Urinary bladder (tissue), 4 donors: ENCODE results near the gene ZNF622. TPM values are rescaled to one million over a fixed set of nuclear protein-coding genes. Genes with fewer than 3 reads are reported as not detected.
A peak's percentile ranks its signal among the peaks of the same experiment; 100 is the strongest.

Experiments
- DNase-seq: peaks from one replicate; pipeline ENCODE4 v3.0.0-alpha.2; 2015; ENCODE audit errors: extremely low spot score
- H3K27ac ChIP-seq: one replicate; pipeline ENCODE4 v1.5.1; 2013; ENCODE audit warnings: low read depth, mild to moderate bottlenecking, moderate library complexity
- H3K36me3 ChIP-seq: one replicate; pipeline ENCODE4 v1.6.1; 2013; ENCODE audit warnings: mild to moderate bottlenecking, moderate library complexity; ENCODE audit not compliant: insufficient read depth
- H3K4me1 ChIP-seq: one replicate; pipeline ENCODE4 v1.6.1; 2013; ENCODE audit warnings: mild to moderate bottlenecking, moderate library complexity; ENCODE audit not compliant: insufficient read depth
- H3K4me3 ChIP-seq: one replicate; pipeline ENCODE4 v1.5.1; 2013; ENCODE audit warnings: low read depth, low read length
- WGBS: extraction: QIAGEN DNeasy Blood & Tissue Kit; methylation state at CpG from one replicate; pipeline ENCODE4 v1.1.7; 2013; 5-methylcytosine and 5-hydroxymethylcytosine counted together
- polyA plus RNA-seq: library from polyadenylated mRNA; stranded (reverse); fragments of 200-250 nt; gene quantifications from one replicate; pipeline ENCODE4 v1.2.3, GENCODE V29; 2013
- total RNA-seq: library from RNA; depleted of rRNA; stranded (reverse); fragments of >200 nt; gene quantifications from one replicate; pipeline ENCODE4 v1.2.3, GENCODE V29; 2014
- donor health status: healthy with polysubstance abuse.
- donor health status: healthy.

ZNF622 gene
- total and polyA plus RNA-seq, 2 donors: 18.1 to 31.4 TPM

- 7% methylated on average over 40 of the region's 40 CpGs for WGBS
- H3K4me1 ChIP-seq: peaks cover 6% of the 10 kb centered on the region
- DNase-seq: no peak
- H3K36me3 ChIP-seq: peaks cover 2% of the 10 kb centered on the region
- H3K4me3 ChIP-seq: peak overlapping the region; percentile 90
- H3K27ac ChIP-seq: no peak overlapping the region
Observed at GRCh38 chr5:16464664-16465543, 696 bp downstream of the ZNF622 start.

- Histone ChIP-seq H3K4me1 (peaks cover 6% of the 10 kb centered on the region), H3K27ac (no peak overlapping the region), H3K4me3 (peak overlapping the region; percentile 90), H3K36me3 (peaks cover 2% of the 10 kb centered on the region)
- DNase-seq: no peak
- WGBS: 81% methylated on average over 1 of the region's 1 CpG
Observed at GRCh38 chr5:16464231-16464630, 1.4 kb downstream of the ZNF622 start.

GRCh38 chr5:16461782-16462181, 3.8 kb downstream of the ZNF622 start:
- Histone ChIP-seq H3K4me1 (peaks cover 6% of the 10 kb centered on the region), H3K36me3 (peaks cover 2% of the 10 kb centered on the region), H3K27ac (no peak overlapping the region), H3K4me3 (no peak overlapping the region)
- no peak for DNase-seq
- WGBS: 65% methylated on average over 1 of the region's 1 CpG

GRCh38 chr5:16461026-16461425, 4.6 kb downstream of the ZNF622 start:
- 96% methylated on average over 1 of the region's 1 CpG for WGBS
- H3K4me1 ChIP-seq: peaks cover 6% of the 10 kb centered on the region
- H3K4me3 ChIP-seq: no peak overlapping the region
- peaks cover 2% of the 10 kb centered on the region for H3K36me3 ChIP-seq
- DNase-seq: no peak
- H3K27ac ChIP-seq: no peak overlapping the region

GRCh38 chr5:16459451-16459850, 6.1 kb downstream of the ZNF622 start:
- DNase-seq: no peak
- Histone ChIP-seq H3K27ac (no peak overlapping the region), H3K36me3 (peaks cover 2% of the 10 kb centered on the region), H3K4me3 (no peak overlapping the region), H3K4me1 (peaks cover 6% of the 10 kb centered on the region)

- H3K4me1 ChIP-seq: no peaks in the 10 kb centered on the region
- no peak overlapping the region for H3K27ac ChIP-seq
- WGBS: 58% methylated on average over 1 of the region's 1 CpG
- peaks cover 2% of the 10 kb centered on the region for H3K36me3 ChIP-seq
- no peak for DNase-seq
- no peak overlapping the region for H3K4me3 ChIP-seq
Observed at GRCh38 chr5:16457853-16458252, 7.7 kb downstream of the ZNF622 start.

GRCh38 chr5:16457451-16457850, 8.1 kb downstream of the ZNF622 start:
- H3K27ac ChIP-seq: no peak overlapping the region
- H3K4me1 ChIP-seq: no peaks in the 10 kb centered on the region
- WGBS: 66% methylated on average over 3 of the region's 3 CpGs
- peaks cover 2% of the 10 kb centered on the region for H3K36me3 ChIP-seq
- DNase-seq: no peak
- no peak overlapping the region for H3K4me3 ChIP-seq

GRCh38 chr5:16456103-16456832, 9.3 kb downstream of the ZNF622 start:
- Histone ChIP-seq H3K27ac (no peak overlapping the region), H3K36me3 (peaks cover 1% of the 10 kb centered on the region), H3K4me1 (no peaks in the 10 kb centered on the region), H3K4me3 (no peak overlapping the region)
- DNase-seq: peak; percentile 25
- WGBS: 47% methylated on average over 4 of the region's 4 CpGs

- 84% methylated on average over 5 of the region's 5 CpGs for WGBS
- no peaks in the 10 kb centered on the region for H3K36me3 ChIP-seq
- no peak overlapping the region for H3K27ac ChIP-seq
- no peak overlapping the region for H3K4me3 ChIP-seq
- DNase-seq: no peak
- no peaks in the 10 kb centered on the region for H3K4me1 ChIP-seq
Observed at GRCh38 chr5:16455668-16456067, 9.9 kb downstream of the ZNF622 start.

- no peaks in the 10 kb centered on the region for H3K4me1 ChIP-seq
- no peak for DNase-seq
- H3K4me3 ChIP-seq: no peak overlapping the region
- H3K27ac ChIP-seq: no peak overlapping the region
- 92% methylated on average over 4 of the region's 4 CpGs for WGBS
- H3K36me3 ChIP-seq: peaks cover 2% of the 10 kb centered on the region
Observed at GRCh38 chr5:16454686-16455085, 10.9 kb downstream of the ZNF622 start.

GRCh38 chr5:16453609-16454008, 12.0 kb downstream of the ZNF622 start:
- Histone ChIP-seq H3K4me1 (no peaks in the 10 kb centered on the region), H3K4me3 (no peak overlapping the region), H3K27ac (no peak overlapping the region), H3K36me3 (peaks cover 7% of the 10 kb centered on the region)
- no peak for DNase-seq

GRCh38 chr5:16450163-16450562, 15.4 kb downstream of the ZNF622 start:
- no peaks in the 10 kb centered on the region for H3K4me1 ChIP-seq
- WGBS: 92% methylated on average over 2 of the region's 2 CpGs
- no peak for DNase-seq
- no peak overlapping the region for H3K4me3 ChIP-seq
- peaks cover 7% of the 10 kb centered on the region for H3K36me3 ChIP-seq
- no peak overlapping the region for H3K27ac ChIP-seq

GRCh38 chr5:16446993-16447392, 18.6 kb downstream of the ZNF622 start:
- Histone ChIP-seq H3K4me3 (no peak overlapping the region), H3K36me3 (peaks cover 7% of the 10 kb centered on the region), H3K27ac (no peak overlapping the region), H3K4me1 (no peaks in the 10 kb centered on the region)
- no peak for DNase-seq
- 84% methylated on average over 5 of the region's 5 CpGs for WGBS

GRCh38 chr5:16437977-16438376, 27.6 kb downstream of the ZNF622 start:
- WGBS: 77% methylated on average over 1 of the region's 1 CpG

More at GRCh38 chr5:16437977-16438376, 27.6 kb downstream of the ZNF622 start:
- DNase-seq: no peak
- no peak overlapping the region for H3K4me3 ChIP-seq
- no peak overlapping the region for H3K27ac ChIP-seq
- H3K36me3 ChIP-seq: no peaks in the 10 kb centered on the region
- H3K4me1 ChIP-seq: no peaks in the 10 kb centered on the region
